ENCODE results near the gene DLX4.

Gene DLX4

DNA sequence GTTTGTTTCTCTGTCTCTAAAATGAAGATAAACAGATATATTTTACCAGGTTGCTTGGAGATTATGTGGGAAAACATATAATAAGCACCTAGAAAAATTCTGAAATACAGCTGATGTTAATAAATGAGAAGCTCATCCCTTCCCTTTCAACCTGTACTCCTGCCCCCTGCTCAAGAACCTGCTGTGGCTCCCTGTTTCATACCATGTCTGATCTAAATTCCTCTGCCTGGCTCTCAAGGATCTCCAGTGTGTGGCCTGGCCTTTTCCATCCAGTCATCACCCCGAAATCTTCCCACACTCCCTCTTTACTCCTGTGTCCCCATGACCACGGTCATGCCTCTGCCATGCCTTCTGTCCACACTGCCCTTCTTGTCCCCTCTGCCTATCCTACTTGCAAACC is 19.4 kb upstream of the DLX4 start:
- DNase-seq, result no peak

DNA sequence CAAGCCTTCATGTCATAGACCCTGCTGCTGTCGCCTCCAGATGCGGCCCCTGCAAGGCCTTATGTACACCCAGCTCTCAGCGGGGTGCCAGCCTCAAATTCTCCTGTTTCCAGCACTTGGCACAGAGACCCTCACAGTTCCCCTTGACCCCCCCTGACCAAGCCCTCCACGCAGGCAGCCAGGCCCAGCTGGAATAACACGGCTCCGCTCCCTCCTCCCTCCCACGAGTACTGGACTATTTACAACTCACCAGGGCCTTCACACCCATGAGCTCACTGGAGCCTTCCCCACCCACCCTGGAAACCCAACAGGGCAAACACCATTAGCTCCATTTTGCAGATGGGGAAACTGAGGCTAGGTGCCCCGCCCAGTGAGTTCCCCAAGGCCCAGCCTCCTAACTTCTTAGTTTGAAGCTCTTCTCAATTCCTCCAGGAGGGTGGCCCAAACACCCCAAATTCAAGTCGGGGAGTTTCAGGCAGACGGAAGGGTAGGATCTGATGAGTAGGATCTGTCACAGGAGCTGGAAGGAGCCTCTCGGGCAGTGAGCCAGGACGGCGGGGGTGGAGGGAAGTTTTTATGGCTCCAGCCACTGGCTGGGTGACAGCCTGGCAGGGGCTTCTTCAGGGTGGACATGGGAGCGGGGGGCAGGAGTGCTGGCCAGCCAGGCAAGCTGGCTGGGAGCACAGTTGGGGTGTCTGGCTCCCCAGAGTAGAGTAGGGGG is 17.5 kb upstream of the DLX4 start:
- DNase-seq, result no peak

DNA sequence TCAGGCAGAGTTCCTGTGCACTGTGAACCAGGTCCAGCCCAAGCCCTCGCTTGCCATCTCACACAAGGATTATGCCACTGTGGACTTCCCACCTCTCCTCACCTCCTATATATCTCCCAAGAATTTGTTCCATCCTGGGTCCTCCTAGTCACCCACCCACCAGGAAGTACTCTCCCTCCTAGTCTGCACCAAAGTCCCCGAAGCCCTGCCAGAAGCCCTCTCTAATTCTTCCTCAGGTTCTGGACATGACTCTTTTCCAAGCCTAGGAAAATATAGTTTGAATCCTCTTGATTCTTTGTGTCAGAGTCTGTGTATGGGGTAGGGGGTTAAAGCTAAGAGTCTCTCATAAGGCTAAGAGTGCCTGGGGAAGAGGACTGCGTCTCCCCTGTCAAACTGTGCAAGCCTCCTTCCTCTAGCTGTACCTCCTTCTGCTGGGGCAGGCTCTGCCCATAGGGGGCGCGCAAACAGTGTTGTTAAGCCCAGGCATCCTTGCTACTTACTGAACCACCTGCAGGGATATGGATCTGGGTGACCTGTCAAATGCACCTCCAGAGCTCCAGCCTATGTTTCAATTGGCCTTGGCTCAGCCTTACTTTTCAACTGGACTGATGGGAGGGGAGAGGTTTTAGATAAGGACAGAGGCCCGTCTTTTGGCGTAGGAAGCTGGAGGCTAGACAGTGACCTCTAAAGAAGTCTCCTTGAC is 16.6 kb upstream of the DLX4 start:
- DNase-seq, result peak; percentile 12

DNA sequence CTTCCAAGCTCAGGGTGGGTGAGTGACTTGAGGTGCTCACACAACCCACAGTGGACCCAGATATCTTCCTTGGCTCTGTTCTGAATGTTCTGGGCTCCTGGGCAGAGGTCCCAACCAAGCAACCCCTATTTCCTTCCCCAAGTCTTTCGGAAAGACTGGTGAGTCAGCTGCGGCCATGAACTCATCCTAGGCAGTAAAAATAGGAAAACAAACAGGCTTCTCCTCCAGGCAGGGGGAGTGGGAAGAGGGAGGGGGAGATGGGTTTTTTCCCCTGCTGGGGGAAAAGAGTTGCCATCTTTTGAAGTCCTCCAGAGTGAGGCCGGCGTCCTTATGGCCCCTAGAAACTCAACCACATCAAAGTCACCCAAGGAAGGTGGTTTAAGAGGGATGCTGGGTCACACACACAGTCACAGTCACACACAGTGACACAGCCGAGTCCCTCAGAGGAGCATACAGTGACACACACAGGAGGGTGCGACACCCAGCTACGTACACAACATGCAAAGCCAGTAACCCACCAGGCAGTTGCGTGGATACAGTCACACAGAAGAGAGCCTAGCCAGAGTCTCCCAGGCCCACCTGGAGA is 16.0 kb upstream of the DLX4 start:
- DNase-seq, result no peak

DNA sequence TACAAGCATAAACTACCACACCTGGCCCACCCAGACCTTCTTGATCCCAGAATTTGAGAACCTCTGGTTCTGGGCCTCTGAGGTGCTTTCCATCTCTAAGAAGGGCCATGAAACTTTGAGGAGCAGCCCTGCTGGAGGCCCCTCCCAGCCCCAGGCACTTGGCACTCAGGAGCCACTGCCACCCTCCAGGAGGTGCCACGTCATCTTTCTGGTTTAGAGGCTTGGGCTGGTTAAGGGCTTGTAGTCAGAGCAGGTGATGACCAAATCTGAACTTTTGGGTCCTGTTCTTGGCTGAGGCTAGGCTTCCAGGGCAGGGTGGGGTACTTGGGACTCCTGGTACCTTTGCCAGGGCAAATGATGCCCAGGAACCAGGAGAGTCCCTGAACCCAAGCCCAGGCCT is 13.8 kb upstream of the DLX4 start:
- DNase-seq, result no peak

GRCh38 chr17:49956780-49957179 is 12.2 kb upstream of the DLX4 start:
- DNase-seq, result no peak

GRCh38 chr17:49957350-49957749 is 11.6 kb upstream of the DLX4 start:
- no peak for DNase-seq

GRCh38 chr17:49958723-49959122 is 10.3 kb upstream of the DLX4 start:
- DNase-seq, result no peak

- no peak for DNase-seq
Measured at GRCh38 chr17:49959183-49959935, 9.6 kb upstream of the DLX4 start.

DNA sequence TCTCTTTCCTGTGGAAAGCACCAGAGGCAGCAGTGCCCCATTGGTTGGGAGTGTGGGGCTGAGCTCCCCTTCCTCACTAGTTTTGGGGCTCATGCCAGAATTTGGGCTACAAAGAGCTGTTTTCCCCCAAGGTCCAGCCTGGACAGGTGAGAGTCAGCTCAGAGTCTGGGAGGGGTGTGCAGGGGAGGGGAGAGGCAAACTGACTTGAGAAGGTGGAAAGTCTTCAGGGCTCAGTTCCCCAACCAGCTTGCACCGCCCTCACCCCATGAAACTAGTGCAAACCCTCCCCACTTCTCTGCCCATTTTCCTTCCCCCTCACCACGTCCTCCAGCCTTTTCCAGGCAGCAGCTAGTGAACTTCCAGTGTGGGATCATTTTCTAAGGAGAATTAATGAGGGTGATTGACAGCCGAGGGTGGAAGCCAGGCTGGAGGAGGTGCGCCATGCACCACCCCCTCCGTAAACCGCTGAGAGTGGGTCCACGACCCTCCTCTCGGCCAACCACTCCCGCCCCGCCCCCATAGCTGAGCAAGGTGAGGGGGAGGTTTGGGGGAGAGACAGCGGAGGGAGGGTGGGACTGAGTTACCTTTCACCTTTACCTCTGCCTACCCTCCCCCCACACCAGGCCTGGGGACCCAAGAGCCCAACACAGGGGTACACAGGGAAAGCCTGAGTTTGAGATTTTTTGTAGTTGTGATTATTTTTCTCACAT is 6.2 kb upstream of the DLX4 start:
- no peak for DNase-seq

DNA sequence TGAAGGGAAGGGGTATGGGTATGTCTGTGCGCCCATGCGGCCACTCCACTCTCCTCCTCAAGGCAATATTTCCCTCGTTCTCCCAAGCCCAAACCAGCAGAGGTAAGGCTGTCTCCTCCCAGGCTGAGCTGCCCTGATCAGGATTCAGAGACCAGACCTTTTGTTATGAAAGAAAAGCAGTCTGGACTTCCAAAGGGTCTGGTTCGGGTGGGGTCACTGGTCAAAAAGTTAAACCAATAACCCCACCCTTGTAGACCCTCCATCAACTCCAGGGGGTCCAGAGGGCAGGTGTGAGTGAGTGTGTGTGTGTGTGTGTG is 5.7 kb upstream of the DLX4 start:
- DNase-seq, result no peak

GRCh38 chr17:49963626-49964302 is 5.2 kb upstream of the DLX4 start:
- no peak for DNase-seq

DNA sequence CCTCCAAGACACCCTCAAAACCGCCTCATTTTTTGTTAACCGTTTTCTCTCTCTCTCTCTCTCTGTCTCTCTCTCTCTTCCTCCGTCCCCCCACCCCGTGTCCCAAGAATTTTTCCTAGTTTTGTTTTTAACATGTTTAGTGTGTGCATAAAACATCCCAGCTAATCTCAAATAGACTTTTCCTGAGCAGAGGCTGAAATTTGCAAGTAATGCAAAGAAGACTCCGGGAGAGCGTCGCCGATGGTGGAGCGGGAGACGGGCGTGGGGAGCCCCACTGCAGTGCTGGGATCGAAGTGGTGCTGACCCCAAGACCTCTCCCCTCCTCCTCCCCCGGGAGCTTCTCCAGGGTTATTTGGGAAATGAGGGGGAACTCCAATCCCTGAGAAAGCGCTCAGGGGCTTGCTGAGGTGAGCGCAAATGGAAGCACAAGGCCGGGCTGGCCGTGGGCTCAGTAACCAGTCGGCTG is 4.7 kb upstream of the DLX4 start:
- DNase-seq, result no peak

DNA sequence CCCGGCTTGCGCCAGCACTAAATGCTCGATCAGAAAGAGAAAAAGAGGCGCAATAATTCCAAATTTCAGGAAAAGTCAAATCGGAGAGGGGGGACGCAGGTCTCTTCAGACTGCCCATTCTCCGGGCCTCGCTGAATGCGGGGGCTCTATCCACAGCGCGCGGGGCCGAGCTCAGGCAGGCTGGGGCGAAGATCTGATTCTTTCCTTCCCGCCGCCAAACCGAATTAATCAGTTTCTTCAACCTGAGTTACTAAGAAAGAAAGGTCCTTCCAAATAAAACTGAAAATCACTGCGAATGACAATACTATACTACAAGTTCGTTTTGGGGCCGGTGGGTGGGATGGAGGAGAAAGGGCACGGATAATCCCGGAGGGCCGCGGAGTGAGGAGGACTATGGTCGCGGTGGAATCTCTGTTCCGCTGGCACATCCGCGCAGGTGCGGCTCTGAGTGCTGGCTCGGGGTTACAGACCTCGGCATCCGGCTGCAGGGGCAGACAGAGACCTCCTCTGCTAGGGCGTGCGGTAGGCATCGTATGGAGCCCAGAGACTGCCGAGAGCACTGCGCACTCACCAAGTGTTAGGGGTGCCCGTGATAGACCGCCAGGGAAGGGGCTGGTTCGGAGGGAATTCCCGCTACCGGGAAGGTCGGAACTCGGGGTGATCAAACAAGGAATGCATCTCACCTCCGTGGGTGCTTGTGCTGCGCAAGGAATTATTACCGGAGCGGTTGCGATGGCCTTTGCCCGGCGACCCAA is 4.0 kb upstream of the DLX4 start:
- no peak for DNase-seq

GRCh38 chr17:49965524-49965909 is 3.5 kb upstream of the DLX4 start:
- DNase-seq, result no peak

GRCh38 chr17:49966767-49967166 is 2.2 kb upstream of the DLX4 start:
- DNase-seq, result no peak

DNA sequence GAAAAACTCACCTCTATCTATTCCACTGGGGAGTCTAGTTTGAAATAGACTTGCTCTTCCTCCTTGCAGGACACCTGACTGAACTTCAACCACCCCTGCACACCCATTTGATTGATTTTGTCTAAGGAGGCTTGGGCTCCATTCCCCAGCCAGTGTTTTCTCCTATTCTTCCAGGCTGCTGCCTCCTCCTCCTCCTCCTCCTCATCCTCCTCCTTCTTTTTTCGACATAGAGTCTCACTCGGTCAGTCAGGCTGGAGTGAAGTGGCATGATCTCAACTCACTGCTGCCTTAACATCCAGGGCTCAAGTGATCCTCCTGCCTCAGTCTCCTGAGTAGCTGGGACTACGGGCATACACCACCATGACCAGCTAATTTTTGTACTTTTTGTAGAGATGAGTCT is 1.8 kb upstream of the DLX4 start:
- no peak for DNase-seq

GRCh38 chr17:49967621-49968404 is 1.2 kb upstream of the DLX4 start:
- no peak for DNase-seq

GRCh38 chr17:49968405-49969133 is 421 bp upstream of the DLX4 start:
- DNase-seq, result no peak

DNA sequence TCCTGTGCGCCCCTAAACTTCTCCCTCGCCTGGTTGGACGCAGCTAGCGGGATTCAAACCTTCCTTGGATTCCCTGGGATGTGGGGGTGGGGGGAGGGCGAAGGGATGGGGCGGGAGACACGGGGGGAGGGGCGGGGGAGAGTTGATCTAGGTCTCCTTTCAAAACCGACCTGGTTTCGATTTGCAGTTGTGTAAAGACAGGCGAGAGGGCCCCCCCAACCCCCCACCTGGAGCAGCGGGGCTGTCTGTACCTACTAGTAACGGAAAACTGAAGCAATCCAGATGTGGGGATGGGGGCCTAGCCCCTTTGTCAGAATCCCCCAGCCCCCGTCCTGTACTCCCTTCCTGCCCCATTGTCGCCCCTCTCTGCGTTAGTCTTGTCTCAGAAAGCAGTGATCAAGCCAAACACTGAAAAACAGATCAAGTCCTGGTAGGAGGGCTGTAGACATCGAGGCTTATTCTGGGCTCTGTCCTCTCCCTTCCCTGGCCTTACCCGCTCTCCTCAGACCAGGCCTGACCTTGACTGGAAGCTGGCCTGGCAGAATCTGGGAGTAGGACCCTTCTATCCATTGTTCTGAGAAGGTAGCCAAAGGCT is 902 bp downstream of the DLX4 start:
- DNase-seq, result no peak

Measured in midbrain (tissue), 1 donor.